ENCODE results near the gene MORC3.
A peak's percentile ranks its signal among the peaks of the same experiment; 100 is the strongest.

MORC3 gene

GRCh38 chr21:36384885-36385232 lies 64.9 kb downstream of the MORC3 start:
- no peak overlapping the region for H3K4me3 ChIP-seq (ENCODE audit: low read depth, low read length)
- CTCF ChIA-PET: interaction anchor here (1.0 to 1.3 kb wide), 3 partner anchors 11 to 45 kb away, joined by 3 to 4 read pairs (median 4); no protein-coding TSS in a partner anchor

GRCh38 chr21:36385233-36386030 lies 65.4 kb downstream of the MORC3 start, which contains the start of gene CHAF1B:
CHAF1B (plus strand) TSS chr21:36385392; CDS start chr21:36386137, 745 bp downstream.
- peaks cover 28 to 40% of the 10 kb centered on the region in 2 experiments for H3K36me3 ChIP-seq (ENCODE audit: control insufficient read depth in 2 of 2, insufficient read depth in 1 of 2, low read length in 2 of 2)
- ChIA-PET CTCF (interaction anchor here (0.5 to 1.1 kb wide), 4 partner anchors 11 to 475 kb away, joined by 3 to 9 read pairs (median 4); no protein-coding TSS in a partner anchor), POLR2A (interaction anchor here (1.4 kb wide), 1 partner anchor 65 kb away, joined by 7 read pairs; the partner anchor contains the start of gene MORC3)
- peak within 1 kb of the TSS; percentile 57 for H3K4me3 ChIP-seq (ENCODE audit: low read depth, low read length)
- peak within 1 kb of the TSS; percentile 81 for H3K27ac ChIP-seq (ENCODE audit: extremely low read depth, low read depth, low read length)
- no peaks in the 10 kb centered on the region for H3K9me3 ChIP-seq (ENCODE audit: control insufficient read depth, insufficient read depth, low read depth, low read length)
- H3K4me1 ChIP-seq (ENCODE audit: control insufficient read depth, insufficient read depth, low read length): 0 out of 2 replicates have a peak, but pooled peaks cover 2% of the 10 kb centered on the region
- TF ChIP-seq ZNF140 (tag by site-specific recombination; IDR thresholded peaks at IDR 0.05) (no peak), ZNF677 (tag by site-specific recombination; IDR thresholded peaks at IDR 0.05) (0 out of 2 replicates have a peak, but pooled peaks have one; percentile 38), ZNF658 (tag by site-specific recombination; IDR thresholded peaks at IDR 0.05) (no peak), ZNF121 (tag by site-specific recombination; IDR thresholded peaks at IDR 0.05) (no peak), ZSCAN30 (tag by site-specific recombination; IDR thresholded peaks at IDR 0.05) (0 out of 2 replicates have a peak, but pooled peaks have one; percentile 27), PATZ1 (tag by site-specific recombination; IDR thresholded peaks at IDR 0.05) (peak; percentile 42; the same call in 1 of the 2 replicates), IKZF3 (tag by site-specific recombination; IDR thresholded peaks at IDR 0.05) (0 out of 2 replicates have a peak, but pooled peaks have one; percentile 54), ZBTB6 (tag by site-specific recombination; IDR thresholded peaks at IDR 0.05) (no peak), SP3 (tag by site-specific recombination; IDR thresholded peaks at IDR 0.05) (peak; percentile 97), KLF8 (tag by site-specific recombination; IDR thresholded peaks at IDR 0.05) (0 out of 2 replicates have a peak, but pooled peaks have one; percentile 59), ZBTB44 (tag by site-specific recombination; IDR thresholded peaks at IDR 0.05) (peak; percentile 7; the same call in 1 of the 2 replicates), ZNF335 (tag by site-specific recombination; conservative IDR thresholded peaks at IDR 0.05) (peak; percentile 5; the same call in 1 of the 2 replicates), ZNF311 (tag by site-specific recombination; IDR thresholded peaks at IDR 0.05; ENCODE audit: borderline replicate concordance) (no peak), ZNF692 (tag by site-specific recombination; IDR thresholded peaks at IDR 0.05) (peak; percentile 40; the same call in 1 of the 2 replicates)

More at GRCh38 chr21:36384885-36385232, 64.9 kb downstream of the MORC3 start:
- Histone ChIP-seq H3K4me1 (ENCODE audit: control insufficient read depth, insufficient read depth, low read length) (0 out of 2 replicates have a peak, but pooled peaks cover 2% of the 10 kb centered on the region), H3K36me3 (ENCODE audit: control insufficient read depth in 2 of 2, insufficient read depth in 1 of 2, low read length in 2 of 2) (peaks cover 28 to 35% of the 10 kb centered on the region in 2 experiments), H3K9me3 (ENCODE audit: control insufficient read depth, insufficient read depth, low read depth, low read length) (no peaks in the 10 kb centered on the region), H3K27ac (ENCODE audit: extremely low read depth, low read depth, low read length) (no peak overlapping the region)
- POLR2A ChIA-PET: interaction anchor here (1.0 to 1.4 kb wide), 2 partner anchors 65 kb away, joined by 4 to 7 read pairs; partner anchors contain the start of gene MORC3
- peak; percentile 59 for TF ChIP-seq ZBTB17 (tag by site-specific recombination; IDR thresholded peaks at IDR 0.05)
- TF ChIP-seq ZNF366 (tag by site-specific recombination; conservative IDR thresholded peaks at IDR 0.05): no peak
- TF ChIP-seq ZNF600 (tag by site-specific recombination; IDR thresholded peaks at IDR 0.05): peak; percentile 92; the same call in 1 of the 2 replicates
- peak; percentile 73; the same call in 1 of the 2 replicates for TF ChIP-seq ZSCAN16 (tag by site-specific recombination; IDR thresholded peaks at IDR 0.05)
- TF ChIP-seq ZXDB (tag by site-specific recombination; IDR thresholded peaks at IDR 0.05): 0 out of 2 replicates have a peak, but pooled peaks have one; percentile 15
- peak; percentile 85 for TF ChIP-seq ZNF335 (tag by site-specific recombination; conservative IDR thresholded peaks at IDR 0.05)
- TF ChIP-seq ZNF280D (tag by site-specific recombination; IDR thresholded peaks at IDR 0.05): no peak
